Neural cell (in vitro differentiated cells): ENCODE data around the gene RAVER2.

Experiments
- EP300 ChIP-seq: fragments of 450-650 bp; conservative IDR thresholded peaks from 2 replicates; pipeline ENCODE4 v1.6.1; 2014; ENCODE audit warnings: antibody characterized with exemption, mild to moderate bottlenecking, moderate library complexity; ENCODE audit not compliant: poor library complexity, severe bottlenecking
- POLR2AphosphoS5 ChIP-seq: IDR thresholded peaks from 2 replicates; pipeline ENCODE4 v1.6.1; 2012
- SMC3 ChIP-seq: fragments of 450-650 bp; conservative IDR thresholded peaks from 2 replicates; pipeline ENCODE4 v1.6.1; 2014; ENCODE audit warnings: antibody characterized with exemption, mild to moderate bottlenecking, moderate library complexity; ENCODE audit not compliant: poor library complexity
- TAF1 ChIP-seq: IDR thresholded peaks from 2 replicates; pipeline ENCODE4 v1.6.1; 2012; ENCODE audit warnings: low read depth
- TF ChIP-seq, protein P1 (sequence below): fragments of 450-650 bp; IDR thresholded peaks from 2 replicates; pipeline ENCODE4 v1.5.1; 2014; ENCODE audit warnings: antibody characterized with exemption, mild to moderate bottlenecking, moderate library complexity; ENCODE audit not compliant: poor library complexity, severe bottlenecking

DNA sequence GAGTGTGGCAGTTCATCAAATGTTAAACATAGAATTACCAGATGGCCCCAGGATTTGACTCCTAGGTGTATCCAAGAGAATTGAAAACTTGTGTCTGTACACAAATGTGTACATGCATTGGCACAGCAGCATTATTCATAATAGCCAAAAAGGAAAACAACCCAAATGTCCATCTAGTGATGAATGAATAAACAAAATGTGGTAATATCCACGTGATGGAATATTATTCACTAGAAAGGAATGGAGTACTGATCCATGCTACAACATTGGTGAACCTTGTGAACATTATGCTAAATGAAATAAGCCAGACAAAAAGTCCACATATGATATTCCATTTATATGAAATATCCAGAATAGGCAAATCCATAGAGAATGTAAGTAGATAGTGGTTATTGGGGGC is 77.7 kb downstream of the RAVER2 start:
- TF ChIP-seq, protein P1, sequence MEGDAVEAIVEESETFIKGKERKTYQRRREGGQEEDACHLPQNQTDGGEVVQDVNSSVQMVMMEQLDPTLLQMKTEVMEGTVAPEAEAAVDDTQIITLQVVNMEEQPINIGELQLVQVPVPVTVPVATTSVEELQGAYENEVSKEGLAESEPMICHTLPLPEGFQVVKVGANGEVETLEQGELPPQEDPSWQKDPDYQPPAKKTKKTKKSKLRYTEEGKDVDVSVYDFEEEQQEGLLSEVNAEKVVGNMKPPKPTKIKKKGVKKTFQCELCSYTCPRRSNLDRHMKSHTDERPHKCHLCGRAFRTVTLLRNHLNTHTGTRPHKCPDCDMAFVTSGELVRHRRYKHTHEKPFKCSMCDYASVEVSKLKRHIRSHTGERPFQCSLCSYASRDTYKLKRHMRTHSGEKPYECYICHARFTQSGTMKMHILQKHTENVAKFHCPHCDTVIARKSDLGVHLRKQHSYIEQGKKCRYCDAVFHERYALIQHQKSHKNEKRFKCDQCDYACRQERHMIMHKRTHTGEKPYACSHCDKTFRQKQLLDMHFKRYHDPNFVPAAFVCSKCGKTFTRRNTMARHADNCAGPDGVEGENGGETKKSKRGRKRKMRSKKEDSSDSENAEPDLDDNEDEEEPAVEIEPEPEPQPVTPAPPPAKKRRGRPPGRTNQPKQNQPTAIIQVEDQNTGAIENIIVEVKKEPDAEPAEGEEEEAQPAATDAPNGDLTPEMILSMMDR = no peak
- TF ChIP-seq EP300 = no peak
- no peak for TF ChIP-seq SMC3
- TF ChIP-seq POLR2AphosphoS5 = no peak
- TF ChIP-seq TAF1 = no peak
